Effector CD4-positive, alpha-beta T cell (primary cell): ENCODE results near the gene PPIB.
A peak's percentile ranks its signal among the peaks of the same experiment; 100 is the strongest.

Experiments used
- DNase-seq: peaks from one replicate; pipeline ENCODE4 v3.0.0-alpha.2; 2020
- total RNA-seq: gene quantifications from one replicate; lab custom pipeline; 2026; lab: John Stamatoyannopoulos, UW

PPIB gene
- 105 reads per million, percentile 83 among the genes with 10 or more reads in this experiment for total RNA-seq

DNA sequence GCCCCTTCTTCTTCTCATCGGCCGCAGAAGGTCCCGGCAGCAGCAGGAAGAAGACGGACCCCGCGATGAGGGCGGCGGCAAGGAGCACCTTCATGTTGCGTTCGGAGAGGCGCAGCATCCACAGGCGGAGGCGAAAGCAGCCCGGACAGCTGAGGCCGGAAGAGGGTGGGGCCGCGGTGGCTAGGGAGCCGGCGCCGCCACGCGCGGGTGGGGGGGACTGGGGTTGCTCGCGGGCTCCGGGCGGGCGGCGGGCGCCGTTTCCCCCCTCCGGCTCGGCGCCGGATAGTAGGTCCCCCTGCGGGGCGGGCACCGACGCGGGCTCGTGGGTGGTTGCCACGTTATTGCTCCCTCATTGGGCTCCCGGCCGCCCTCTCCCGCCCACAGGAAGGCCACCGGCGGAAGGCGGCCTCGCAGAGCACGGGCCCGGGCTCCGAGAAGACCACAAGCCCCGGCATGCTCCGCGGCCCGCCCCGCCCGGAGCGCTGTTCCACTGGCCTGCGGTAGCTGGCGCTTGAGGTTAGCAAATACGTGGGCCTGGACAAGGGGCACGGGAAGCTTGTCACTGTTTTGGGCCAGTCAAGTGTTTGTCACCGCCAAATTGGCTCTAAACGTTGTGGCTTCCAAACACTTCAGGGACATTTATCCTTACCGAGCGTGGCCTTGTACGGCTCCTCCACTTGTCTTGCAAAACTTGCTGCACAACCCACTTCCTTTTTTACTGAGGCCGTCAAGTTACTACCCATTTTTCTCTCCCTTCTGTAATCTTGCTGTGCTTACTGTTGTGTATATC, at the start of gene PPIB:
PPIB (minus strand) TSS at position 154 of the 790 bp plus-strand sequence; CDS start at position 118, 36 bp downstream.
- peak; percentile 93 for DNase-seq

DNA sequence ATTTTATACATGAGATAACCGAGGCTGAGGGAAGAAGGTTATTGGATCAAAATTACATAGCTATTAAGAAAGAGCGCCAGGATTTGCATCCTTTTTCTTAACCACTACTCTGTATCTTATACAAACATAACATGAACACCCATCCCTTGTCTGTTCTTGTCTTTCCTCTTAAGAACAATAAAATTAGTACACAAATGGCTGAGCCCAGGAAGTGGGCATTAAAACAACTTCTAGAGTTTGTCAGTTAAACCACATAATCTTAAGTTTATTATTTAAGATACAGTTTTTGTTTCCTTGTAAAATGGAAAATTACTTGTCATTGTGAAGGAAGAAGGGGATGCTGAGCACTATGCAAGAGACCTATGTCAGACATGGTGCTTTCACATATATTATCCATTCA, 48.9 kb upstream of the PPIB start:
- no peak for DNase-seq

DNA sequence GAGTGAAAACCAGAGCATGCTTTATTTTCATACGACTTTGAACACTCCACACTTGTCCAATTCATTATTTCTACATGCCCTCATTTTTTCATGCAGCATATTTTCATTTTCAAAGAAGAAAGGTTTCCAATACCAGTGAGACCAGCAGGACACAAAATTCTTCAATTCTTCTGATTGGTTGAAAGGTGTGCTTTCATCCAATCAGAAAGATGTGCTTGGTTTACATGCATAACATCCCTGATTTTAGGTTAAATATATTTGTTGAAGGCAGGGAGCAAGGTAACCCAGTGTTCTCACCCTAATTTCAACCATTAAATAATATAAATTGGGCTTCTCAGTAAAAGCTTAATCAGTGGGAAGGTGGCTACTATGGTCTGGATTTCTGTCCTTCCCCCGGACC, 47.5 kb upstream of the PPIB start:
- no peak for DNase-seq

DNA sequence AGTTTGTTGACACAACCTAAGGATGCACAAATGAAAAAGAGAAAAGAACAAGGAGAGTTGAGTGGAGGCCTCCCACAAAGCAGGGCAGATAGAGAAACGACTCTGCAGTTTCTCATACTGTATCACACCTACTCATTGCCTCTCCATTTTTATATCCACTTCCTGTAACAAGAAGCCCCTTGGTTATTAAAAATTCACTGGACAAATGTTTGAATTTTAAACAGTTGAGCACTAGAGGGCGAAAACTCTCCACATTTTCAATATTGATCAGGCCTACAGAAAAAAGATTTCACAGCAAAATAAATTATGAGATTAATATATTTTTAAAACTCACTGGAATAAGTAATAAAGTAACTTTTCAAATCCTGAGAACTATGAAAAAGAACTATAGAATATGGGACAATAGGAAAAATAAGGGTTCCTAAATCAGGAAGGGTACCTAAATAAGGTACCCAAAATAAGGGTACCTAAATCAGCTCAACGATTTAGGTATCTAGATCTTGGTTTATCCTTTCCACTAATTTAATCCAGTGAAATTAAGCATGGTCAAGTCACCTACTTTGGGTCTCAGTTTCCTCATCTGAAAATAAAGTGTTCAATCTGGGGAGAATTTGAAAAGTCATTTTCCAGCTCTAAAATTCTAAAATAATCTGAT, 47.0 kb upstream of the PPIB start:
- DNase-seq: no peak

GRCh38 chr15:64205202-64205601, 42.4 kb upstream of the PPIB start:
- no peak for DNase-seq

- DNase-seq: no peak
Measured at GRCh38 chr15:64197425-64197824, 34.6 kb upstream of the PPIB start.

DNA sequence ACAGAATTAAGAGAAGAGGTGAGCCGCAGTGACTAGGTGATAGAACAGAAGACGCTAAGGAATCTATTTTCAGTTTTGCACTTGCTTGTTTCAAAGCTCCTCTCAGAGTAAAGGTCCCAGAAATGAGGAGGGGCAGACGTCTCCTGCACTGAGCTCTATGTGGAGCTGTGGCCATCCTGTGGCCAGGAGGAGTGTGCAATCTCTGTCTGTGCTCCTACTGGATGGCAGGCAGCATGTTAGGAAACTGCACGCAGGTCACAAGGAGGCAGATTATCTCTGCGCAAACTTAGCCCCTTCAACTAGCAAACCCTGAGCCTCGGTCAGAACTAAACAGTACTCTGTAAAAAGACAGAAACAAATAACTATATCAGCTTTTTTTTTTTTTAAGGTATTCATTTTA, 31.1 kb upstream of the PPIB start:
- no peak for DNase-seq

GRCh38 chr15:64191971-64192830, 29.4 kb upstream of the PPIB start:
- no peak for DNase-seq

DNA sequence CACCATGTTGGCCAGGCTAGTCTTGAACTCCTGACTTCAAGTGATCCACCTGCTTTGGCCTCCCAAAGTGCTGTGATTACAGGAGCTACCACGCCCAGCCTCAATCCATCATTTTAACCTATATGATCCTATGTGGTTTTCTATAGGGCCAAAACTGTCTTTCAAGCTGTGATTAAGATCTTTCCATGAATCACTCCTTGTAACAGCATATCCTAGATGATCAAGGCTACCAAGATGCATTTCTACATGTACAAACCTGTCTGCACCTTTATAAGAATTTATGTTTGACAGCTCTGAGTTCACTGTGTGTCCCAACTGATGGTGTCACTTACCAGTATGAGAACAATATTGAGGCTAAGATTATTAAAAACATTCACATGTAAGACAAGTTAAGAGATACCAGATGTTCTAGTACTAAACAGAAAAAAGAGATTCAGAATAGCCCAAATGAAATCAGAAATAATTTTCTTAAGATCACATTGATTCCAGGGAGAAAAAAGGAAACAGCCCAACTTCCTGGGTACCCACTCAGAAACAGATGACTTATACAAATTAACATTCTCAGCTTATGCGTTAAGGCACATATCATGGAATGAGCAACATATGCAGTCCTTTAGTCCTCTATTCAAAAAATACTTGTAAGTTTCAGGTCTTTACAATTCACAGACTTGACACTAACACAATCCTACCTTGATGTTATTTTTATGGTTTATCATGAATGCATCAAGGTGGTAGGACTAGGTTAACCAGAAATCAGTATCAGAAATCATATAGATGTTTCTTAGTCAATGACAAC, 24.8 kb upstream of the PPIB start:
- DNase-seq: no peak

DNA sequence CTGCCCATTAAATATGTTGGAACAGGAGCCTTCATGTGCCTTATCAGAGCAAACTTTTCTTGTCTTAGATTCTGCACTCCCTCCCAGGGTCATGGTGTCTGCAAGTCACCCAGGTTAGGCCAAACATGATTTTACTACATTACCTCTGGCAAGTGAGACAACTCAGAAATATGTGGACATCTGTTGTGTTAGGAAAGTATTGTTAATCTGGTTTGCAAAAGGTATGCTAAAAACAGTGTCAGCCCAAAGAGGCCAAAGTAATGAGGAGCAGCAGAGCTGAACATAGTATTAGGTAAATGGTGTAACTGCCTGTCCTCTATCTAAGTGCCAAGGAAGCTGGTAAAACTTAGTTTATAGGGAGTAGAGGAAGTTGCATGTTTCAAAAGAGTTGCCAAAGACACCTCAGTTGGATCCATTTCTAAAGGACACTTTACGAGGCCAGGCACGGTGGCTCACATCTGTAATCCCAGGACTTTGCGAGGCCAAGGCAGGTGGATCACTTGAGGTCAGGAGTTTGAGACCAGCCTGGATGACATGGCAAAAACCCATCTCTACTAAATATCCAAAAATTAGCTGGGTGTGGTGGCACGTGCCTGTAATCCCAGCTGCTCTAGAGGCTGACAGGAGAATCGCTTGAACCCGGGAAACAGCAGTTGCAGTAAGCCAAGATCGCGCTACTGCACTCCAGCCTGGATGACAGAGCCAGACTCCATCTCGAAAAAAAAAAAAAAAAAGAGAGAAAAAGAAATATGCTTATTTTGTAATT, 22.5 kb upstream of the PPIB start:
- no peak for DNase-seq

- DNase-seq: no peak
Measured at GRCh38 chr15:64182859-64183370, 20.1 kb upstream of the PPIB start.

DNA sequence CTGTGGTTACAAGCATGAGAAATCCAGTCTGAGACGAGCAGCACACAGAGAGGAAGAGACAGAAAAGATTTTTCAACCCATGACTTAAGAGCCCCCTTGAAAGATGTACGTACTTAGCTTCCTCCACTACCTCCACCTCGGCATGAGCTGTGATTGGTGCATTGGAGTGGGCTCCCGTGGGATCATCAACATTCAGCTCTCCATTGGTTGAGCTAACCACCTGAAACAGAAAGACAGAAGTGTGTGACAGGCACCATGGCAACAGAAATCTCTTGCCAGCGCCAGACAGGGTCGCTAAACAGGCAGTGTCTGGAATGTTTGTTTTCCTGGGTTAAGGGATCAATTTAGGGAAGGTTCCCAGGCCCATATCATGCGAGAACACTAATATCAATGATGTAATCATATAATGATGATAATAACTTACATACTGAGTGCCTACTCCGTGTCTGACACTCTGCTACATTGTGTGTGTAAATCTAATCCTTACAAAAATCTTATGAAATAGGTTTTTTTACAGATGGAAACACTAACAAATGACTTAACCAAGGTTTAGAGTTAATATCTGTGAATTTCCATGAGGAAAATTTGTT, 17.5 kb upstream of the PPIB start:
- DNase-seq: no peak

DNA sequence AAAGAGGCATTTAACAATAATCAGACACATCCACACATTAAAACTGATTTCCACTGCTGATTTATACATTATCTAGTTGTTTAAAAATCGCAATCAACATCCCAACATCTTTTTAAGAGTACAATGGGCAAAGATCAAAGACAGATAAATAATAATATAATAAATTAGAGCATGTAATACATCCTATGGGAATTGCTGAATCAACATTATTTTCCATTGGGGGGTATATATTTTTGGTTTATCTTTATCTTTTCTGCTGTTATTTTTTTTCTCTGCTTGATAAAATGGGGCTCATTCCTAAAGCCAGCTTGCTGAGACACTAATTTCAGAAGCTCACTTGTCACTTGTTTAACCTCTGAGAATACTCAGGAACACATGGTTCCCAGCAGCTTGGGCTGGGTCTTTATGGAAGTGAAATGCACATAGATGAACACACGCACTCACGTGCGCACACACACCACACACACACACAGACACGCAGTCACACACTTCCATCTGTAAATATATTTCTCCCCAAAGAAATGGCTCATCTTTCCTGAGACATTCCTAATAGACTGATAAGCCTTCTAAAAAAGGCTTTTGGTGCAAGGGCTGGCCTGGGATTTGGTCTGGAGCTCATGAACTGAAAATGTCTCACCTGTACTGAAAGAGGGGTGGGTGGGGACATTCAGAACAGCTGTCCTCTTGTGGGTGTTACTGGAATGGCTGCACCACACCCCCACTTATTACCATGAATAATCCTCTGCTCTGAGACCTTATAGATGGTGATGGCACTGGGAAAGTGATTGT, 3.5 kb upstream of the PPIB start:
- no peak for DNase-seq

- DNase-seq: no peak
Measured at GRCh38 chr15:64164436-64164835, 1.6 kb upstream of the PPIB start.

- no peak for DNase-seq
Measured at GRCh38 chr15:64163659-64164362, 989 bp upstream of the PPIB start.

GRCh38 chr15:64162478-64162868, 349 bp downstream of the PPIB start:
- no peak for DNase-seq

DNA sequence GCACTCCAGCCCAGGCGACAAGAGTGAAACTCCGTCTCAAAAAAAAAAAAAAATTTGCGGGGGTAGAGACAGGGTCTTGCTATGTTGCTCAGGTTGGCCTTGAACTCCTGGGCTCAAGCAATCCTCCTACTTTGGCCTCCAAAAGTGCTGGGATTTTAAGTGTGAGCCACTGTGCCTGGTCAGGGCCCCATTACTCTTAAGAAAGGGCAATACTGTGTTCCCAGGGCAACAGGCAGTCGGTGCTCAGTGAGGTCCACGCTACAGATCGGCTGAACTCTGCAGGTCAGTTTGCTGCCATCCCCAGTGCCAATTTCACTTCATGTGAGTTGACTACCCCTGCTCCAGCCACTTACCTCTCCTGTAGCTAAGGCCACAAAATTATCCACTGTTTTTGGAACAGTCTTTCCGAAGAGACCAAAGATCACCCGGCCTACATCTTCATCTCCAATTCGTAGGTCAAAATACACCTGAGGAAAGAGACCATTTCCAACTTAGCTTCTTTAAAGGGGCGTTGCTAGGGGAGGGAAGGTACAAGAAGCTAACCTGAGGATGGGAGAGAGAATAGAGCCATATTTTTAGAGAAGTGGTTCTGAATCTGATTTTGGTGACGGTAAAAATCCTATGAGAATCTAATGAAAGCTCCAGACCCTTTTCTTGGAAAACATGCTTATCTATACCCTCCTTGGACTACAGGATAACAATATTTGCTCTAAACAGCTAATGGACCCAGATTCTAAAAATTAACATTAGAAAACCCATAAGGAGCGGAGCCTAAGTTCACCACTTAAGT, 939 bp downstream of the PPIB start:
- no peak for DNase-seq

- no peak for DNase-seq
Measured at GRCh38 chr15:64158363-64159134, 4.3 kb downstream of the PPIB start.
